Stimulated activated CD4-positive, alpha-beta T cell treated with anti-CD3 and anti-CD28 coated beads, Interleukin-4, amount 100 ng/mL, for 24 hours (primary cell): ENCODE data around the gene PES1.
"Not testable (repeated sequence)": the region's sequence is repeated elsewhere in the genome, so short reads cannot be mapped to it uniquely, and the experiment has no call there.

ENCODE experiments used
- DNase-seq: peaks from one replicate; pipeline ENCODE4 v3.0.0-alpha.2; 2020

The PES1 gene

GRCh38 chr22:30573594-30574094 lies 18.1 kb downstream of the PES1 start:
- DNase-seq = no peak

- DNase-seq = no peak
Measured at GRCh38 chr22:30572840-30573593, 18.7 kb downstream of the PES1 start.

GRCh38 chr22:30572210-30572609 lies 19.5 kb downstream of the PES1 start:
- DNase-seq = no peak

- DNase-seq = no peak
Measured at GRCh38 chr22:30569674-30570202, 22.0 kb downstream of the PES1 start.

GRCh38 chr22:30568137-30568805 lies 23.4 kb downstream of the PES1 start:
- DNase-seq = no peak

- DNase-seq = not testable (repeated sequence)
Measured at GRCh38 chr22:30567277-30567676, 24.4 kb downstream of the PES1 start.

- DNase-seq = no peak
Measured at GRCh38 chr22:30566125-30566524, 25.6 kb downstream of the PES1 start.

- DNase-seq = no peak
Measured at GRCh38 chr22:30565341-30565740, 26.4 kb downstream of the PES1 start.

GRCh38 chr22:30564761-30565119 lies 27.0 kb downstream of the PES1 start:
- no peak for DNase-seq

GRCh38 chr22:30564045-30564760 lies 27.5 kb downstream of the PES1 start:
- no peak for DNase-seq

- DNase-seq = no peak
Measured at GRCh38 chr22:30562366-30562765, 29.3 kb downstream of the PES1 start.

- DNase-seq = no peak
Measured at GRCh38 chr22:30561402-30562189, 30.1 kb downstream of the PES1 start.

- not testable (repeated sequence) for DNase-seq
Measured at GRCh38 chr22:30560643-30561202, 31.0 kb downstream of the PES1 start.

GRCh38 chr22:30559889-30560288 lies 31.8 kb downstream of the PES1 start:
- no peak for DNase-seq

GRCh38 chr22:30557243-30557642 lies 34.5 kb downstream of the PES1 start:
- DNase-seq = no peak

GRCh38 chr22:30556388-30556787 lies 35.3 kb downstream of the PES1 start:
- DNase-seq = no peak

GRCh38 chr22:30555282-30556210 lies 36.2 kb downstream of the PES1 start:
- no peak for DNase-seq

GRCh38 chr22:30553971-30554370 lies 37.7 kb downstream of the PES1 start:
- no peak for DNase-seq

- DNase-seq = no peak
Measured at GRCh38 chr22:30552719-30553118, 39.0 kb downstream of the PES1 start.

GRCh38 chr22:30551813-30552212 lies 39.9 kb downstream of the PES1 start:
- not testable (repeated sequence) for DNase-seq

GRCh38 chr22:30547188-30547587 lies 44.5 kb downstream of the PES1 start:
- DNase-seq = no peak
